Epidermal melanocyte (primary cell): ENCODE data around the gene CX3CR1.
A peak's percentile ranks its signal among the peaks of the same experiment; 100 is the strongest.

ENCODE experiments used
- DNase-seq: peaks from one replicate; pipeline ENCODE4 v3.0.0; 2011; ENCODE audit warnings: low spot score; ENCODE audit not compliant: insufficient read length

CX3CR1 gene

DNA sequence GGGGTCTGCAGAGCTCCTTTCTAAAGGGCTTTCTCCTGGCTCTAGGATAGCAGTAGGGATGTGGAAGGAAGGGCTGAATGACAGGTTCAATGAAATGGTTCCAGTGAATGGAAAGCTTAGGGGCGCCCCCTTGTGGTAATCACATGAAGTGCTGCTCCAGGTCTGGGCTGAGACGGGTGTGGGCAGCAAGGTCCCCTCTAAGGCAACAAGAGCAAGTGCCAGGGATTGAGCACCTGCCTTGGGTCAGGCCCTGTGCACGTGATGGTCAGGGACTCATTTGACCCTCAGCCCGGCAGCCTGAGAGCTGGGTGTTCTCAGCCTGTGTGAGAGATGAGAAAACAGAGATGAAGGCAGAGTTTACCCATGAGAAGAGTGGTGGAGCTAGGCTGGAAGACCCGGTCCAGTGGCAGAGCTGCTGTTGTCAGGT, 12.1 kb upstream of the CX3CR1 start:
- DNase-seq = peak; percentile 57

DNA sequence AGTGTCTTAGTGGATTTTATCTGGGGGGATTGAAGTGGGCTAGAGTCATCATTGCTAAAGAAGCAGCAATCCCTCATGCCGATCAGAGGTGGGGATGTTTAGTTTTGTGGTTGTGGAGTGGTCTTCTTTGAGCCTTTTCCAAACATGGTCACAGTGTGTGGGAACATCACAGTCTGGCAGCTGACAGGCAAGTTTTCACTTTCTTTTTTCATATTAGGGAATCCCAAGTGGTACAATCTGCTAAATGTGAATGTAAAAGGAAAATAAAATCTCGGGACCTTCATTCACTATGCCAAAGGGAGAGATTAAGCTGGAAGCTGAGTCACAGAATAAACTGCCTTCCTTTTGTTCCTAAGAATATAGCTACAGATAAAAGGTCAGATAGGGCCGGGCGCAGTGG, 10.4 kb upstream of the CX3CR1 start:
- DNase-seq = no peak

DNA sequence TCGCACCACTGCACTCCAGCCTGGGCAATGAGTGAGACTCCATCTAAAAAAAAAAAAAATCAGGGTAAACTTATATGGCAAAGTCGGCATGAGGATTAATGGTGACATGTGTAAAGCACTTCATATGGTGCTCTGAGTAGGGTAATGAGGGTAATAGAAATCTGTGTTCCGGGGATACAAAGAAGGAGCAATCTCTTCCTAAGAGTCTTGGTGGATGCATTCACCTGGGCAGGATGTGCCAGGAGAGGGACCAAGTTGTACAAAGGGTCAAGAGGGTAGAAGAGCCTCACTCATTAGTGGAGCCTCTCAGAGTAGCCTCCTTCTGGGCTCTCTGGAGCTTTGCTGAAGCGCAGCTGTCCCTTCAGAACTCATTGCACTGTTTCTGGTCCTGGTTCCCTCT, 9.3 kb upstream of the CX3CR1 start:
- no peak for DNase-seq

DNA sequence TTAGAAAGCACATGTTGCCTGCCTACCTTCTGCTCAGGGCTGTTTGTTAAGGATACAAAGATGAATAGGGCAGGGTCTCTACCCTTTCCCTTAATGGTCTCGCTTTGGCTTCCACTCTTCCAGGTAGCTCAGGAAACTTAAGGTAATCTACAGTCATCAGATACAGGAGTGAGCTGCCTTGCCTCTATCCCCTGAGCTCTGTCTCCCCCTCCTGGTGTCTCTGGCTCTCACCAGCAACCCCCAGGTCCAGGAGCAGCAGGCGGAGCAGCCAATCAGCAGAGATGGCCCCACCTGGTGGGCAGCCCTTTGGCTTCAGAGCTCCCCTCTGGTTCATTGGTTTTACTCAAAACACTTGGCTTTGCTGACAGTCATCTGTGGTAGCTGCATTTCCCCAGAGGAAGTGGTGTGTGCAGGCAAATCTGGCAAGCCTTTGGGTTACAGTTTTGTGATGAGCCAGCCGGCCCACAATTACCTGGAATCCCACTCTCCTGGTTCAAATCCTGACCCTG, 8.5 kb upstream of the CX3CR1 start:
- DNase-seq = peak; percentile 85

DNA sequence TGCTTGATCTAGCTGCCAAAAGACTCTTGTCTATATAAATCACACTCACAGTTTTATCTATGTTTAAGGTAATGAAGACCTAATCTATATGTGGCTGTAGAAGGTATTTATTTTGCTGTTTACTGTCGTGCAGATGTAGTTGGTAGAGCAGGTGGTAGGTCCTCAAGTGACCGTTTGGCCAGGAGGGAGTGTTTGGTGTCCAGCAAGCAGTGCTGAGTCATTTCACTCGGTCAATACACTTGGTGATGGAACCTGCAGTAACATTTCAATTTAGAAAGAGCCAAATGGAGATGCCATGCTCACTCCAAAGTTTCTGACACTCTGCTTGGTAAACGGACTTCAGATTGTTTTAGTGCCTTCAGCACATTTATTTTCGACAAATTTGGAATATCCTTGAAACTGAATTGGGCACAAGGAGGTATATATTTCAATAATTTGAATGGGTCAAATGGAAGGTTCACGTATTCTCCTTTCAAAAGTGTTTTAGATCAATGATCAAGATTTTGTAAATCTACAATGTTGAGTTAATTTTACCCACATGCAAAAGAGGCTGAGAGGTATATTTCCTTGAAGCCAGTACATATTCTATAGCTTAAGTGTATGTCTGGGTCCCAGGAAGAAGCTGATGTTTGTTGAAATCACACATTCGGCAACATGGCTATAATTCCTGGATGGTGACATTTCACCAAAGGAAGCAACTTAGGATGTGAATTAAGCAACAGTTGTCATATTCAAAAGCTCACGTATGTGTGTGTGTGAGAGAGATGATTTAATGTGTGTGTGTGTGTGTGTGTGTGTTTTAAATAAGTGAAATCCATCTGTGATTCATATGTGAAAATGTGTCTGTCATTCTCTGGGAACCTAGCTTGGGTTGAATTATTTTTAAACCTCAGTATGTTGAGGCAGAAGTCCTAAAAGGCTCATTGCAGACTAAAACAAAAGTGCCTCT, 7.7 kb upstream of the CX3CR1 start:
- no peak for DNase-seq

DNA sequence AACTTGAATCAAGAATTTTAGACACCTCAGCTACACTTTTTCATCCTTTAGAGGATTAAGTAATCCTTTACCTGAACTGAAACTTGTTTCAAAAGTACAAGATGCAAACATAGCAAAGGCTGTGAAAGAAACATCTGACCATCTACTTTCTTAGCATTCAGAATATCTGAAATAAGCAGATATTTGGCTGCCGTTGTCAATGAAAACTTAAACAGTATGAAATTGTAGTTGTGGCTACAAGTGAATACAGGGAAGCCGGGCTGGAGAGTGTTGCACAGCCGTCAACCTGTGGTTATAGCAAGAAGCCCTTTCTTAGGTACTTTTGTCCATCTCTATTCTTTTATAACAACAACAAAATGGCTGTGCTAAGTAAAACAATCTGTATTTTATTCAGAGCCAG, 6.9 kb upstream of the CX3CR1 start:
- DNase-seq = no peak

DNA sequence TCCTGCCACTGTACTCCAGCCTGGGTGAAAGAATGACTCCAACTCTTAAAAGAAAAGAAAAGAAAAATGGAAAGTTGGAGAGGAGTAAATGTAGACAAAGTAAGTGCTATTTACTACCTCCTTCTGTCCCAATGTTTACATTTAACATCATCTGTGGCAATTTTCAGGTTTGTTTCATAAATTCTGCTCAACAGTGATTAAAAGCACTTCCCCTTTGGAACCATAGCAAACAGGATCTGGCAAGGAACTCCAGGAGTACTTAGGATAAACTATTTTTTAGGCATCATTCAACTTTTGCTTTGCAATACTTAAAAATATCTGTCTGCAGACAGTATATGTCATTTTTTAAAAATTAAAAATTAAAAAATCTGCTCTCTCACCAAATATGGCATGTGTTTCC, 5.5 kb upstream of the CX3CR1 start:
- DNase-seq = no peak

DNA sequence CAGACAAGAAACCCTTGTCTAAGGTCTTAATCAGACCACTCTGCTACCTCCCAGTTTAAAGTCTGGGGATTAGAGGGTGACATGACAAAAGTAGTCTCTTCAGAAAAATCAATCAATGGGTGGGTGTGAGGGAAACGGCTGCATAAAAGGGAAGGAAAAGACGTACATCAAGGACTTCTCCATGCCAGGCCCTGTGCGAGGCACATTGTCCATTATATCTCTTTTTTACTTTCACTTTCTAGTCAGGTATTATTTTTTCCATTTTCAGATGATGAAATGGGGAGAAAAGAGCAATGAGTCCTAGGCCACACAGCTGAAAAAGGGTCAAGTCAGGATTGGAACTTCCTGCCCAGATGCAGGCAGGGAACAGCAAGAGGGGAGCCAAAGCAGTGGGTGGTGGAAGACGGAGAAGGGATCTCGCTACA, 4.6 kb upstream of the CX3CR1 start:
- DNase-seq = no peak

DNA sequence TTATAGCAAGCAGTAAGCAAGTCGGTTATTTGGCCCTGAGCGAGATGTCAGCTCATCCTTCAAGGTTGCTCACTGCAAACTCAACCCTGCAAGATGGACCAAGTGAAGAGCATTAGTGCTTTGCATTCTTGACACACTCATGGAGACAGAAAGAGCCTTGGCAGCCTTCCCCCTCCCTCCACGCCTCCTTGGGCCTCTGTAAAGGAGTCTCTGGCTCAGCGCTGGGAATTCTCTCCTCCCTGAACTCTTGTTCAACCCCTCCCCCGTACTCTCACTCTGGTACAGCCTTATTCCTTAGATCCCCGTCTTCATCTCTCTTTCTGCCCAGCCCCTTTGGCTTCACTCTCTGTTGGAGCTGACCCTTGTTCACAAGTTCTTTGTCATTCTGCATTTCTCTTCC, 2.2 kb upstream of the CX3CR1 start:
- DNase-seq = no peak

DNA sequence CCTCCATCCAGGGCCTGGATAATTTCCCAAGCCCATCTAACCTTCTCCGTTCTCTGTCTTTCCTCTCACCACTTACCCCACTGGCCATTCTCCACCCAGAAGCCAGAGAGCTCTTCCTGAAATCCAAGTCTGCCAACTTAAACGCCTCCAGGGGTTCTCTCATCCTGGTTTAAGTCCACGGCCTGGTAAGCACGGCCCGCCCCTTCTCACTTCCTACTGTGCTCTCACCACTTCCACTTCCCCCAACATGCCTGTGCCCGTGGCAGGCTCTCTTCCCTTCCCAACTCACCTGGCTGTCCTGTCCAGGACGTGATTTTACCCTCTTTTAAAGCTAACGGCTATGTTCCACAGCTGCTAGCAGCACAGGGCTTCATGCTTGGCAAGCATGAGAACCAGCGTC, 1.7 kb upstream of the CX3CR1 start:
- no peak for DNase-seq

DNA sequence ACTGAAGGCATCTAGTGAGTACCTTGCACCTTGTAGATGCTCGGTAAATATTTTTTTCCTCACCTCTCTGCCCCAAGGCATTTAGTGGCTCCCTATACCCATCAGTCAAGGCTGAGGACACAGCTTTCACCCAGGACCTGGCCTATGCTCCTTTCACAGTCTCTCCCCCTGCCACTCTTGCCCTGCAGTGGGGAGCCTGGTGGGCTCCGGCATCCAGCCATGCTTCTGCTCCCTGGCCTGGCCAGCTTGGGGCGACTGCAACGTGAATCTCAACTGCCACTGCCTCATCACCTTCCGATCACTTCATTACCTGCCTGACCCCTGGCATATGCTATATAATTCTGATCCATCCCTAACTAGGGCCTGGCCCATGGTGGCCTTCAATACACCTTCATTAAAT, 735 bp upstream of the CX3CR1 start:
- no peak for DNase-seq

DNA sequence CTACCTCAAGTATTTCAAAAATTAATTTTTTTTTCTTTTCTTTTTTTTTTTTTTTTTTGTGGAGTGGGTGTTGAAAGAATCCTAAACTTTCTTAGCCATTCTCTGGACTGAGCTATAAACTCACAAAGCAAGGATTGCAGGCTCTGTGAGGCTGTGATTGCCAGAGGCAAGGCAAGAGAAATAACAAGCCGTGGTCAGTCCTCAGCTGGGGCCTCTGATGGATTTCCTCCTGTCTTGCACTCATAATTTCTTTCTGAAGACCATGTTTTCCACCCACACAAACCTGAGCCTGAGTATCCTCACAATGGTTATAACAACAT, 1.3 kb downstream of the CX3CR1 start:
- no peak for DNase-seq

DNA sequence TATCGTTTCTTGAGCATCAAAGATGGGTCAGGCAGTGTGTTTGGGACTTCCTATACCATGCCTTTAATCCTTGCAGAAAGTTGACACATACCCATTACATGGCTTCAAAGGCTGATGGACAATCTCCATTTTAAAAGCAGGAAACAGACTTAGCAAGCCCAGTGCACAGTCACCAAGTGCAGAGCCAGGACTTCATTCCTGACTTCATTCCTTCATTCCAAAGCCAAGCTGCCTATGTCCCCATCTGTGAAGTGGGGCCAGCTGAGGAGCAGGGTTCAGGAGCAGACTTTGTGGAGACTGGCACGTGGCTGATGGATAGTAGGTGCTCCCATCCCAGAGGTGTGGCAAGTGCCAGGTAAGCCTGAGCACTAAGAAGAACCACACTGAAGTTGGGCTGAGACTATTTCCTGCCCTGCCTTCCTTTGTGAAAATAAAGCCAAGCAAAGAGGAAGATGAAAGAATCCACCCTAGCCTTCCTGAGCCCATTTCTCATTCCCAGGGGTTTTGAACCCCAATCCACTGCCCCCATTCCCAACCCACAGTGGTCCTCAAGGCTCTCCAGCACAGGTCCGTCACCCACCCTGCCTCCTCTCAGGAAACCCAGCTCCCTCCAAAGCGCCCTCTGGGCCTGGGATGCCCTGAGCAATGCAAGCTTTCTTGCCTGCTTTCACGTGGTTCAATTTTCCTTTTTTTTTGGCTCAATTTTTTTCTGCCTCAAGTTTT, 1.8 kb downstream of the CX3CR1 start:
- no peak for DNase-seq

DNA sequence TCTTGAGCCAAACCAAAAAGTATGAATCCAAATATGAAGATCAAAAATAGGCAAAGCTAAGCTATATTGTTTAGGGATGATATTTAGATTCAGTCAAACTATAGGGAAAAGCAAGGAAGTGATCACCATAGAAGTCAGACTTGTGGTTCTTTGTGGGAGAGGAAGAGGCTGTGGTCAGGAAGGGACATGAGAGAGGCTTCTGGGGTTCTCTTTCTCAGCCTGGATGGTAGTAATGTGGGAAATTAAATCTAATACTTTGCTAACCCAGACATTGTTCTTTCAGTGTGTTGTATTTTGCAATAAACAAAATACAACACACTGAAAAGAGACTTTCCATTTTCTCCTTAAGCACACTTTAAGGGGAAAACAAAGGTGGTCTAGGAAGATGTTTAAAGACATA, 3.1 kb downstream of the CX3CR1 start:
- no peak for DNase-seq

DNA sequence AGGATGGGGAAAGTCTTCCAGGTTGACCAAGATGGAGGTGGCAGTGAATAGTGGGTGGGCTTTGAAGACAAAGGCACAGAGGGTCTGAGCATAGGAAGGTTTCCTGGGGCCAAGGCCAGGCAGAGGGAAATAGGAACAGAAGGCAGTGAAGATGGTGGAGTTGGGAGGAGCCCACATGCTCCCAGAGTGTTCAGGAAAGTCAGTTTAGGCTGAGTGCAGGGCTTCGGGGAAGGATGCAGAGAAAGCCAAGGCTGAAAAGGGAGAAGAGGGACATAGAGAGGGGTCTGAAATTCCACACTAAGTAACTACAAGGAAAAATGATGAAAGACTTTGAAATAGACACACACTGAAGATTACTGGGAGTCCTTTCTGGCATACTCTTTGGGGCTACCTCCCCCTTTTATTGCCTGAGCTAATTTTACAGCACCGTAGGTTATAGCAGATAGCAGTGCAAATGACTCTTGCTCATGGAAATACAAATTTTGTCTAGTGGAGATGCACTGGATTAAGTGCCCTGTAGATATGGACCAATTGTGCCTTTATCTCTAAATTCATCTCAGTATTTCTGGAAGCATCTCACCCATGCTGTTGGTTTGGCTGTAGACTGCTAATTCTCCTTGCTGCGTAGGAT, 3.8 kb downstream of the CX3CR1 start:
- DNase-seq = no peak

DNA sequence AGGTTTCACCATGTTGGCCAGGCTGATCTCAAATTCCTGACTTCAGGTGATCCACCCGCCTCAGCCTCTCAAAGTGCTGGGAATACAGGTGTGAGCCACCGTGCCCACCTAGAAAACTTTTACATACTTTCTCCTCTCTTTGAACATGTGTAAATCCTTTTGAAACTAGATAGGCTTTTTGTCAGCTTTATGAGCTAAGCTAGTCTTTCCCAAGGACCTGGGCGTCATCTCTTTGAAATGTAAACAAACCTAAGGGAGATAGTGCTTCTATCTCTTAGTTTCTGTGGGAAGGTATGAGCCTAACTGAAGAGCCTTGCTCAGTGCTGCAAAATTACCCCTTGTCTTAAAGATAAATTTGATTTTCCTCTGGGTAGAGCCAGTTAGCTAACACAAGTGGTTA, 4.8 kb downstream of the CX3CR1 start:
- DNase-seq = no peak

DNA sequence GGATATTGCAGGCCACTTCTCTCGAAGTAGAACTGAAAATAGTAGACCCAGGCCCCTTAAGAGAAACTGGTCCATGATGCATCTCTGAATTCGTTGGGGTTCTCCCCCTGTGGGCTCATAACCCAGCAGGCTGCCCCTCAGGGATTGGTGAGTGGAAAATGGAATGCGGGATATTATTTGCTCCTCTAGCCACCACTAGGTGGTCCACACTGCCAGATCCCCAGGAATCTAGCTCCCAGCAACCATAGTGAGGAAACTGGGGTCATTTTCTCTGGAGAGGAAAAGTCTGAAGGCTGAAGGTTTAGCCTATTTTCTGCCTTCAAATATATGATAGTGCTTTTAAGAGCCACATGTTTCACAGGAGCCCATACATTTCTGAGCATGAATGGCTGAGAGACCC, 6.7 kb downstream of the CX3CR1 start:
- no peak for DNase-seq

DNA sequence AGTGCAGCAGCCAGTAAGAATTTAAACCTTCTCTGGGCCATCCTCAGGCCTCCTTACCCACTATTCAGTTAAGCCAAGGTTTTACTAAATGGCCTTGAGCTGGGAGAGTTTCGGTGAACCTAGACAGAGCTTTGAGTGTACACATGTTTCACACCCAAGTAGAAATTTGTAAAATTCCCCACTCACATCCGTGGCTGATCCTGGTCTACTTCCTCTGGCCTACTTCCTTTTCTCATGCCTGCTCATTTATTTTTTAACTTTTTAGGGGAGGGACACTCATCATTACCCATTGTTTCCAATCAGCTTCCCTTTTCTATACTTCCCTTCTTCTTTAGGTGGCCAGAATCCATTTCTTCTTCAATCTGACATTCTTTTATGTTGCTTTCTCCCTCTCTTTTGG, 7.6 kb downstream of the CX3CR1 start:
- no peak for DNase-seq

DNA sequence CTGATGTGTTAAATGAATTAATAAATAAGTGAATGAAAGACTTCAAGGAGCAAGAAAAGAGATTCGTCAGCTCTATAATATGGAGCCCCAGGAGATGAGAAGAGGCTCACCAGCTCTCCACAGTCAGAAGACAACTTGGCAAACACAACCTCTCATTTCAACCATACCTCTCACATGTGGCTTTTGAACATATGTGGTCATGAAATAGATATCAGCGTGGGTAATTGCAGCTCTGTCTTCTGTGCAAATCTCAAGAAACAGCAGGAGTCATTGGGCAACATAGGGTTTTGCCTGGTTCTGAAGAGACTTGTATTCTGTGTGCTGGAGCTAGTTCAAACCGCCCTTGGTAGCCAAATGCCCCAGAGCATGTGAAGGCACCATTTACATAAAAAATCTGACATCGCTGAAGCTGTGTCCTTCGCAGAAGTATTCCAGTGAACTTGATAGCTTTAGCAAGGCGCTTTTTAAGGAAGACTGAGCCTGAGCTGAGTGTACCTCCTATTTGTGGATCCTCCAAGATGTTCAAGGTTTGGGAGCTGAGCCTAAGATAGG, 8.4 kb downstream of the CX3CR1 start:
- no peak for DNase-seq

DNA sequence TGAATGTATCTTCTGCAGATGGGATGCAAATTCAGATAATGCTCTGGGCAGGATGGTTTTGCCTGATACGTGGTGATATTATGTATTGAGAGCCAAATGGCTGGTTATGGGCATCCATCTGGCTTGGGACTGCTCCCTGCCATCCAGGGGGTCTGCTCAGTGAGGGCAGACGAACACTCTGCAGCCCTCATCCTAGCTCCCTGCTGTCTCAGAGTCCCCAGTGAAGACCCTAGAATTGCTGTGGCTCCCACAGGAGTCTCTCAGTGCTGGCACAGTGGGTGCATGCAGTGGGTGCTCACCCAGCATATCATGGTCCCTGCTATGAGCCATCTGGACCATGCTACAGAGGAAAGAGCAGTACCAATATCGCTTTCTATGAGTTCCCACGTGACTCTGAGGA, 10.3 kb downstream of the CX3CR1 start:
- DNase-seq = no peak

DNA sequence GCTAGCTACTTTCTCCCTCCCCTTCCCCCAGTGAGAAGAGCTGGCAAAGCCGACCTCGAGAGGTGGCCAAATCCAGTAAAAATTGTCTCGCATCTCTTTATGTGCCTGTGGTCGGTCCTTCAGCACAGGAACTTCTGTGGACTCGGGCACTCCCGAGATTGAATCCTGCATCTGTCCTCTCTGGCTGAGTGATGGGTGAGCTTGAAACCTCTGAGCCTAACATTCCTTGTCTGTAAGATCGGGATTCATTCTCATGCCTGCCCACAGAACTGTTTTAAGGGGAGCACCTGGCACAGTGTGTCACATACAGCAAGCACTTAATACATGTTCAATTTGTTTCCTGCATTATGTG, 11.3 kb downstream of the CX3CR1 start:
- DNase-seq = no peak
